Transverse colon (tissue), 4 donors: ENCODE data around the gene DUSP3. TPM values are rescaled to one million over a fixed set of nuclear protein-coding genes. Genes with fewer than 3 reads are reported as not detected.

ENCODE experiments used
- DNase-seq: peaks from one replicate; pipeline ENCODE4 v3.0.0-alpha.2; 2019
- H3K27ac ChIP-seq, 4 donors: fragments of 200-600 bp; sonication (generic); 2 replicates each; pipeline ENCODE4 v1.5.1; 2016 to 2018; ENCODE audit warnings: inconsistent platforms in 4 of 4
- H3K27me3 ChIP-seq: fragments of 200-600 bp; sonication (generic); 2 replicates; pipeline ENCODE4 v1.5.1; 2017; ENCODE audit warnings: inconsistent platforms
- H3K36me3 ChIP-seq, 4 donors: fragments of 200-600 bp; sonication (generic); 2 replicates each; pipeline ENCODE4 v1.5.1; 2017 to 2019; ENCODE audit warnings: inconsistent platforms in 4 of 4
- H3K4me1 ChIP-seq, 4 donors: fragments of 200-600 bp; sonication (generic); 2 replicates each; pipeline ENCODE4 v1.5.1; 2017 to 2020; ENCODE audit warnings: inconsistent platforms in 4 of 4
- H3K4me3 ChIP-seq, 4 donors: fragments of 200-600 bp; sonication (generic); 1 replicate in 1 of 4; 2 replicates in 3 of 4; pipeline versions ENCODE4 v1.5.1 to v1.6.1; 2017 to 2019; ENCODE audit warnings: inconsistent platforms in 4 of 4
- H3K9me3 ChIP-seq, 2 donors: fragments of 200-600 bp; sonication (generic); 2 replicates each; pipeline ENCODE4 v1.5.1; 2017 to 2019; ENCODE audit warnings: inconsistent platforms in 2 of 2
- CTCF ChIP-seq, 5 experiments: fragments of 200-600 bp in 3 of 5; fragments of 450-650 bp in 2 of 5; sonication (generic) in 3 of 5; IDR thresholded peaks; 1 replicate in 2 of 5; 2 replicates in 3 of 5; pipeline ENCODE4 v1.5.1; 2016 to 2017; ENCODE audit warnings: antibody characterized with exemption in 5 of 5, inconsistent platforms in 3 of 5, mild to moderate bottlenecking in 2 of 5, moderate library complexity in 1 of 5
- EP300 ChIP-seq: sonication (generic); formaldehyde crosslinking; IDR thresholded peaks from one replicate; pipeline ENCODE4 v1.6.1; 2017; ENCODE audit warnings: antibody characterized with exemption, low read depth
- POLR2A ChIP-seq: fragments of 450-650 bp; IDR thresholded peaks from one replicate; pipeline ENCODE4 v1.6.1; 2016; ENCODE audit warnings: antibody characterized with exemption, mild to moderate bottlenecking, moderate library complexity
- POLR2AphosphoS5 ChIP-seq, 3 donors: sonication (generic); formaldehyde crosslinking; IDR thresholded peaks; one replicate each; pipeline ENCODE4 v1.6.1; 2016; ENCODE audit warnings: antibody characterized with exemption in 3 of 3
- WGBS, 2 donors: methylation state at CpG; one replicate each; pipeline ENCODE4 v1.1.5; 2018; ENCODE audit warnings: low coverage in 1 of 2; 5-methylcytosine and 5-hydroxymethylcytosine counted together
- in situ Hi-C, 4 donors: fragments of 200-750 bp; cut with MboI; loops; one replicate each; pipeline versions ENCODE4 v1.15.0 to v1.15.1; 2017; ENCODE audit warnings: low sequenced_read_pairs in 3 of 4, low pct_ligation_motif_present in 1 of 4, low pct_unique_long_range_greater_than_20kb in 1 of 4
- intact Hi-C: fragments of 100-400 bp; cut with DNase I; formaldehyde crosslinking; loops from one replicate; pipeline ENCODE4 v1.15.1; 2023; ENCODE audit warnings: low total_unique reads
- total RNA-seq, 4 donors: library from RNA; depleted of rRNA; stranded (reverse); fragments of >200 nt; gene quantifications; one replicate each; pipeline ENCODE4 v1.1.0, GENCODE V29; 2016

DUSP3 gene
- total RNA-seq, 4 donors from 2014 or later, result 52.7 to 145 (median 70.9) TPM

- in situ Hi-C loops (loop anchor here in 2 of 4 donors (10.0 kb wide), 1 partner anchor 193 kb away; no protein-coding TSS in a partner anchor), intact Hi-C loops (no loop called here)
- DNase-seq, result no peak
- peaks cover 0 to 21% (median 0%) of the 10 kb centered on the region in 4 donors for H3K4me1 ChIP-seq
- H3K36me3 ChIP-seq, result peaks cover 0 to 34% (median 3%) of the 10 kb centered on the region in 4 donors
- TF ChIP-seq EP300 (no peak), POLR2A (no peak), CTCF (IDR thresholded peaks at IDR 0.05) (no peak), POLR2AphosphoS5 (IDR thresholded peaks at IDR 0.05) (no peak)
- H3K4me3 ChIP-seq, result no peak overlapping the region
- H3K27me3 ChIP-seq, result no peaks in the 10 kb centered on the region
- WGBS, 2 donors, result 0 to 72% methylated on average over 1 to 5 of the region's 5 CpGs
- H3K27ac ChIP-seq, result no peak overlapping the region
- H3K9me3 ChIP-seq, result no peaks in the 10 kb centered on the region
Observed at GRCh38 chr17:43767713-43768059, 11.1 kb downstream of the DUSP3 start.

GRCh38 chr17:43767053-43767712 lies 11.6 kb downstream of the DUSP3 start:
- Histone ChIP-seq H3K27me3 (no peaks in the 10 kb centered on the region), H3K36me3 (peaks cover 0 to 32% (median 3%) of the 10 kb centered on the region in 4 donors), H3K4me1 (peaks cover 0 to 17% (median 0%) of the 10 kb centered on the region in 4 donors), H3K9me3 (no peaks in the 10 kb centered on the region), H3K4me3 (no peak overlapping the region), H3K27ac (no peak overlapping the region)
- in situ Hi-C loops, result loop anchor here in 2 of 4 donors (10.0 kb wide), 1 partner anchor 192 kb away; no protein-coding TSS in a partner anchor
- WGBS, 2 donors, result 73 to 76% methylated on average over 2 to 6 of the region's 6 CpGs
- DNase-seq, result no peak
- intact Hi-C loops, result no loop called here
- no peak for TF ChIP-seq POLR2AphosphoS5 (IDR thresholded peaks at IDR 0.05)
- TF ChIP-seq EP300, result no peak
- TF ChIP-seq CTCF (IDR thresholded peaks at IDR 0.05), result no peak
- no peak for TF ChIP-seq POLR2A

- H3K27ac ChIP-seq, result no peak overlapping the region
- H3K4me1 ChIP-seq, result peaks cover 0 to 17% (median 0%) of the 10 kb centered on the region in 4 donors
- peak; percentile 62 for DNase-seq
- 48 to 52% methylated on average over 5 to 7 of the region's 7 CpGs for WGBS, 2 donors
- no peaks in the 10 kb centered on the region for H3K9me3 ChIP-seq
- intact Hi-C loops, result no loop called here
- H3K36me3 ChIP-seq, result peaks cover 0 to 32% (median 3%) of the 10 kb centered on the region in 4 donors
- in situ Hi-C loops, result loop anchor here in 2 of 4 donors (10.0 kb wide), 1 partner anchor 192 kb away; no protein-coding TSS in a partner anchor
- H3K4me3 ChIP-seq, result no peak overlapping the region
- TF ChIP-seq POLR2A (no peak), CTCF (IDR thresholded peaks at IDR 0.05) (peak; percentile 67 to 92 (median 84))
- no peaks in the 10 kb centered on the region for H3K27me3 ChIP-seq
Observed at GRCh38 chr17:43766413-43767052, 12.2 kb downstream of the DUSP3 start.

GRCh38 chr17:43760254-43760852 lies 18.4 kb downstream of the DUSP3 start:
- TF ChIP-seq EP300 (no peak), CTCF (IDR thresholded peaks at IDR 0.05) (peak; percentile 95 to 99 (median 97)), POLR2AphosphoS5 (IDR thresholded peaks at IDR 0.05) (no peak), POLR2A (no peak)
- intact Hi-C loops (loop anchor here (2.0 kb wide), 1 partner anchor 66 kb away; no protein-coding TSS in a partner anchor), in situ Hi-C loops (loop anchor here in 2 of 4 donors (5.0 to 10.0 kb wide), 3 partner anchors 63 to 186 kb away; no protein-coding TSS in a partner anchor)
- H3K27me3 ChIP-seq, result peaks cover 33% of the 10 kb centered on the region
- H3K4me1 ChIP-seq, result peaks cover 0 to 10% (median 6%) of the 10 kb centered on the region in 4 donors
- H3K36me3 ChIP-seq, result no peaks in the 10 kb centered on the region
- H3K27ac ChIP-seq, result peak overlapping the region in 2 of 4 donors; percentile 34 to 38
- no peak overlapping the region for H3K4me3 ChIP-seq
- WGBS, 2 donors, result 0 to 9% methylated on average over 1 to 10 of the region's 10 CpGs
- H3K9me3 ChIP-seq, result no peaks in the 10 kb centered on the region
- DNase-seq, result peak; percentile 96
